Thyroid gland (tissue), 4 donors: ENCODE results near the gene TTC39B.

ENCODE experiments used
- CTCF ChIP-seq, 6 experiments: fragments of 200-600 bp in 3 of 6; fragments of 450-650 bp in 3 of 6; sonication (generic) in 3 of 6; IDR thresholded peaks; one replicate each; pipeline ENCODE4 v1.5.1; 2016 to 2019; ENCODE audit warnings: antibody characterized with exemption in 6 of 6, mild to moderate bottlenecking in 2 of 6, inconsistent platforms in 1 of 6, moderate library complexity in 1 of 6
- POLR2A ChIP-seq, 2 donors: fragments of 450-650 bp; IDR thresholded peaks; one replicate each; pipeline ENCODE4 v1.6.1; 2017; ENCODE audit warnings: antibody characterized with exemption in 2 of 2, mild to moderate bottlenecking in 2 of 2, moderate library complexity in 1 of 2

GRCh38 chr9:15248081-15248480 is 58.9 kb downstream of the TTC39B start:
- no peak for TF ChIP-seq CTCF (IDR thresholded peaks at IDR 0.05)
- no peak for TF ChIP-seq POLR2A (IDR thresholded peaks at IDR 0.05)
